Vagina (tissue), 2 donors: Measurements from ENCODE around the gene EEF1A2.

Source experiments
- CTCF ChIP-seq, 3 experiments: fragments of 450-650 bp in 2 of 3; fragments of 200-600 bp in 1 of 3; sonication (generic) in 1 of 3; IDR thresholded peaks; one replicate each; pipeline ENCODE4 v1.5.1; 2017 to 2019; ENCODE audit warnings: antibody characterized with exemption in 3 of 3, mild to moderate bottlenecking in 2 of 3, moderate library complexity in 2 of 3
- POLR2A ChIP-seq, 2 donors: fragments of 450-650 bp; IDR thresholded peaks; one replicate each; pipeline ENCODE4 v1.6.1; 2017; ENCODE audit warnings: antibody characterized with exemption in 2 of 2, mild to moderate bottlenecking in 2 of 2, moderate library complexity in 2 of 2

GRCh38 chr20:63507083-63507743 lies 8.3 kb upstream of the EEF1A2 start:
- TF ChIP-seq CTCF (IDR thresholded peaks at IDR 0.05) (no peak), POLR2A (IDR thresholded peaks at IDR 0.05) (no peak)
